SK-N-SH treated with all-trans-retinoic acid at 6 μM for 48 hours (cell line): ENCODE measurements around the gene DNAH2.

Experiments
- ARNTL ChIP-seq: fragments of 450-650 bp; formaldehyde crosslinking; IDR thresholded peaks from 2 replicates; pipeline ENCODE4 v1.5.0; 2020; ENCODE audit warnings: low read depth, mild to moderate bottlenecking, moderate library complexity, borderline replicate concordance
- BACH2 ChIP-seq: fragments of 250-450 bp; sonication (Bioruptor Pico); IDR thresholded peaks from 2 replicates; pipeline ENCODE4 v1.9.0; 2021; ENCODE audit warnings: mild to moderate bottlenecking, borderline replicate concordance
- OSR1 ChIP-seq: fragments of 250-450 bp; sonication (Bioruptor Pico); IDR thresholded peaks from 2 replicates; pipeline ENCODE4 v1.8.0; 2022; ENCODE audit warnings: moderate library complexity, mild to moderate bottlenecking, inconsistent platforms
- RARB ChIP-seq: fragments of 250-450 bp; sonication (Bioruptor Pico); IDR thresholded peaks from 2 replicates; pipeline ENCODE4 v1.8.0; 2021; ENCODE audit warnings: mild to moderate bottlenecking, moderate library complexity
- SNAI2 ChIP-seq: fragments of 250-450 bp; sonication (Bioruptor Pico); IDR thresholded peaks from 2 replicates; pipeline ENCODE4 v1.5.0; 2020; ENCODE audit warnings: mild to moderate bottlenecking, moderate library complexity
- TOX ChIP-seq: fragments of 250-450 bp; sonication (Bioruptor Pico); IDR thresholded peaks from 2 replicates; pipeline ENCODE4 v1.8.0; 2021; ENCODE audit warnings: mild to moderate bottlenecking, moderate library complexity, borderline replicate concordance
- ZFP3 ChIP-seq: fragments of 250-450 bp; sonication (Bioruptor Pico); IDR thresholded peaks from 2 replicates; pipeline ENCODE4 v1.5.0; 2020; ENCODE audit warnings: mild to moderate bottlenecking, moderate library complexity
- ZNF70 ChIP-seq: fragments of 450-650 bp; formaldehyde crosslinking; IDR thresholded peaks from 2 replicates; pipeline ENCODE4 v1.5.0; 2020; ENCODE audit warnings: mild to moderate bottlenecking, moderate library complexity
- ZNF8 ChIP-seq: fragments of 450-650 bp; formaldehyde crosslinking; IDR thresholded peaks from 2 replicates; pipeline ENCODE4 v1.5.0; 2020; ENCODE audit warnings: mild to moderate bottlenecking, moderate library complexity
- TF ChIP-seq, protein P1 (sequence below): fragments of 250-450 bp; sonication (Bioruptor Pico); IDR thresholded peaks from 2 replicates; pipeline ENCODE4 v1.5.0; 2020; ENCODE audit warnings: mild to moderate bottlenecking, moderate library complexity
- TF ChIP-seq, protein P2 (sequence below): fragments of 250-450 bp; sonication (Bioruptor Pico); IDR thresholded peaks from 2 replicates; pipeline ENCODE4 v1.5.1; 2020; ENCODE audit warnings: low read depth, mild to moderate bottlenecking, moderate library complexity
- TF ChIP-seq, protein P3 (sequence below): fragments of 250-450 bp; sonication (Bioruptor Pico); IDR thresholded peaks from 2 replicates; pipeline ENCODE4 v1.8.0; 2021; ENCODE audit warnings: low read depth, mild to moderate bottlenecking, moderate library complexity, borderline replicate concordance
- TF ChIP-seq, protein P4 (sequence below): fragments of 250-450 bp; sonication (Bioruptor Pico); IDR thresholded peaks from 2 replicates; pipeline ENCODE4 v1.8.0; 2020; ENCODE audit warnings: mild to moderate bottlenecking, moderate library complexity, borderline replicate concordance

DNA sequence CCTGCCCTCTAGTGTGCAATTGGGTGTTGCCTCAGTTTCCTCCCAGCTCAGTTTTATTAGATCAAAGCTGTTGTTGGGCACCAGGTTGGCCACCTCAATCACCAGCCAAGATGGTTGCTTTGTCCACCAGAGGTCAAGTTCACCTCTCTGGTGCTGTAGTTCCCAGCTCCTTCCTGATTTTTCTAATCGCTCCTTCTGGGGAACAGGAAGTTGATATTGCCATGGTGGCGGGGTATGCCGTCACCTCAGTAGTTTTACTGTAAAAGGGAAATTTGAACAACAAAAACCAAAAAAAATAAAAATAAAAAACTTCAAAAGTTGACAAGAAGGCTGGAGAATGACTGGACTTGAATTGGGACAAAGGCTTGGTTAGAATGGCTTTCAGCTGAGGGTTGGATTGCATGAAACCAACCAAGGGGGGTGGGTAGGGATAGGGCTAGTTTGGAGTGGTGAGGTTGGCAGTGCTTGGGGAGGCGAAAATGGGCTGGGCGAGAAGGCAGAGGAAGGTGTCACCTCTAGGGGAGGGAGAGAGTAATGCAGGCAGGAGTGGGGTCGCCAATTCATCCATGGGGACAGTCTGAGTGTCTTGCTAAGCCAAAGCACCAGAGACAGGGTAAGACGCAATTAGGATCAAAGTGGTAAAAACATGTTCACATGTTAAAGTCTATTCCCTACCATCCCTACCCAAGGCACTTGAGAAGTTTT is 6.3 kb upstream of the DNAH2 start:
- TF ChIP-seq, protein P1, sequence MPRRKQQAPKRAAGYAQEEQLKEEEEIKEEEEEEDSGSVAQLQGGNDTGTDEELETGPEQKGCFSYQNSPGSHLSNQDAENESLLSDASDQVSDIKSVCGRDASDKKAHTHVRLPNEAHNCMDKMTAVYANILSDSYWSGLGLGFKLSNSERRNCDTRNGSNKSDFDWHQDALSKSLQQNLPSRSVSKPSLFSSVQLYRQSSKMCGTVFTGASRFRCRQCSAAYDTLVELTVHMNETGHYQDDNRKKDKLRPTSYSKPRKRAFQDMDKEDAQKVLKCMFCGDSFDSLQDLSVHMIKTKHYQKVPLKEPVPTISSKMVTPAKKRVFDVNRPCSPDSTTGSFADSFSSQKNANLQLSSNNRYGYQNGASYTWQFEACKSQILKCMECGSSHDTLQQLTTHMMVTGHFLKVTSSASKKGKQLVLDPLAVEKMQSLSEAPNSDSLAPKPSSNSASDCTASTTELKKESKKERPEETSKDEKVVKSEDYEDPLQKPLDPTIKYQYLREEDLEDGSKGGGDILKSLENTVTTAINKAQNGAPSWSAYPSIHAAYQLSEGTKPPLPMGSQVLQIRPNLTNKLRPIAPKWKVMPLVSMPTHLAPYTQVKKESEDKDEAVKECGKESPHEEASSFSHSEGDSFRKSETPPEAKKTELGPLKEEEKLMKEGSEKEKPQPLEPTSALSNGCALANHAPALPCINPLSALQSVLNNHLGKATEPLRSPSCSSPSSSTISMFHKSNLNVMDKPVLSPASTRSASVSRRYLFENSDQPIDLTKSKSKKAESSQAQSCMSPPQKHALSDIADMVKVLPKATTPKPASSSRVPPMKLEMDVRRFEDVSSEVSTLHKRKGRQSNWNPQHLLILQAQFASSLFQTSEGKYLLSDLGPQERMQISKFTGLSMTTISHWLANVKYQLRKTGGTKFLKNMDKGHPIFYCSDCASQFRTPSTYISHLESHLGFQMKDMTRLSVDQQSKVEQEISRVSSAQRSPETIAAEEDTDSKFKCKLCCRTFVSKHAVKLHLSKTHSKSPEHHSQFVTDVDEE, result no peak
- TF ChIP-seq TOX (no peak), RARB (CRISPR knock-in tag) (no peak), ZNF8 (CRISPR knock-in tag) (no peak), ZFP3 (CRISPR knock-in tag) (no peak), SNAI2 (CRISPR knock-in tag) (no peak), OSR1 (CRISPR knock-in tag) (no peak), BACH2 (CRISPR knock-in tag) (no peak), ZNF70 (no peak), ARNTL (CRISPR knock-in tag) (no peak)
- TF ChIP-seq, protein P2, sequence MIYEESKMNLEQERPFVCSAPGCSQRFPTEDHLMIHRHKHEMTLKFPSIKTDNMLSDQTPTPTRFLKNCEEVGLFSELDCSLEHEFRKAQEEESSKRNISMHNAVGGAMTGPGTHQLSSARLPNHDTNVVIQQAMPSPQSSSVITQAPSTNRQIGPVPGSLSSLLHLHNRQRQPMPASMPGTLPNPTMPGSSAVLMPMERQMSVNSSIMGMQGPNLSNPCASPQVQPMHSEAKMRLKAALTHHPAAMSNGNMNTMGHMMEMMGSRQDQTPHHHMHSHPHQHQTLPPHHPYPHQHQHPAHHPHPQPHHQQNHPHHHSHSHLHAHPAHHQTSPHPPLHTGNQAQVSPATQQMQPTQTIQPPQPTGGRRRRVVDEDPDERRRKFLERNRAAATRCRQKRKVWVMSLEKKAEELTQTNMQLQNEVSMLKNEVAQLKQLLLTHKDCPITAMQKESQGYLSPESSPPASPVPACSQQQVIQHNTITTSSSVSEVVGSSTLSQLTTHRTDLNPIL (CRISPR knock-in tag), result no peak
- TF ChIP-seq, protein P3, sequence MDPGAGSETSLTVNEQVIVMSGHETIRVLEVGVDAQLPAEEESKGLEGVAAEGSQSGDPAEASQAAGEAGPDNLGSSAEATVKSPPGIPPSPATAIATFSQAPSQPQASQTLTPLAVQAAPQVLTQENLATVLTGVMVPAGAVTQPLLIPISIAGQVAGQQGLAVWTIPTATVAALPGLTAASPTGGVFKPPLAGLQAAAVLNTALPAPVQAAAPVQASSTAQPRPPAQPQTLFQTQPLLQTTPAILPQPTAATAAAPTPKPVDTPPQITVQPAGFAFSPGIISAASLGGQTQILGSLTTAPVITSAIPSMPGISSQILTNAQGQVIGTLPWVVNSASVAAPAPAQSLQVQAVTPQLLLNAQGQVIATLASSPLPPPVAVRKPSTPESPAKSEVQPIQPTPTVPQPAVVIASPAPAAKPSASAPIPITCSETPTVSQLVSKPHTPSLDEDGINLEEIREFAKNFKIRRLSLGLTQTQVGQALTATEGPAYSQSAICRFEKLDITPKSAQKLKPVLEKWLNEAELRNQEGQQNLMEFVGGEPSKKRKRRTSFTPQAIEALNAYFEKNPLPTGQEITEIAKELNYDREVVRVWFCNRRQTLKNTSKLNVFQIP (CRISPR knock-in tag), result no peak
- TF ChIP-seq, protein P4, sequence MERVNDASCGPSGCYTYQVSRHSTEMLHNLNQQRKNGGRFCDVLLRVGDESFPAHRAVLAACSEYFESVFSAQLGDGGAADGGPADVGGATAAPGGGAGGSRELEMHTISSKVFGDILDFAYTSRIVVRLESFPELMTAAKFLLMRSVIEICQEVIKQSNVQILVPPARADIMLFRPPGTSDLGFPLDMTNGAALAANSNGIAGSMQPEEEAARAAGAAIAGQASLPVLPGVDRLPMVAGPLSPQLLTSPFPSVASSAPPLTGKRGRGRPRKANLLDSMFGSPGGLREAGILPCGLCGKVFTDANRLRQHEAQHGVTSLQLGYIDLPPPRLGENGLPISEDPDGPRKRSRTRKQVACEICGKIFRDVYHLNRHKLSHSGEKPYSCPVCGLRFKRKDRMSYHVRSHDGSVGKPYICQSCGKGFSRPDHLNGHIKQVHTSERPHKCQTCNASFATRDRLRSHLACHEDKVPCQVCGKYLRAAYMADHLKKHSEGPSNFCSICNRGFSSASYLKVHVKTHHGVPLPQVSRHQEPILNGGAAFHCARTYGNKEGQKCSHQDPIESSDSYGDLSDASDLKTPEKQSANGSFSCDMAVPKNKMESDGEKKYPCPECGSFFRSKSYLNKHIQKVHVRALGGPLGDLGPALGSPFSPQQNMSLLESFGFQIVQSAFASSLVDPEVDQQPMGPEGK, result no peak
